GM12878 (cell line): ENCODE data around the gene INCA1. TPM values are rescaled to one million over a fixed set of nuclear protein-coding genes. Genes with fewer than 3 reads are reported as not detected.

Experiments used
- BACH1 ChIP-seq: fragments of 450-650 bp; IDR thresholded peaks from 2 replicates; pipeline ENCODE4 v1.6.1; 2017; ENCODE audit warnings: mild to moderate bottlenecking, borderline replicate concordance
- BHLHE40 ChIP-seq, 2 experiments: fragments of 450-650 bp in 1 of 2; IDR thresholded peaks; 2 replicates each; pipeline ENCODE4 v1.6.1; 2011 to 2017; ENCODE audit warnings: low read depth in 2 of 2, borderline replicate concordance in 1 of 2, improper control_type of control experiment in 1 of 2, low read length in 1 of 2, mild to moderate bottlenecking in 1 of 2
- FOXM1 ChIP-seq: IDR thresholded peaks from 2 replicates; pipeline ENCODE4 v1.6.1; 2012; ENCODE audit warnings: low read depth, mild to moderate bottlenecking, inconsistent platforms, low read length, moderate library complexity
- GABPA ChIP-seq: IDR thresholded peaks from 2 replicates; pipeline ENCODE4 v1.6.1; 2014; ENCODE audit warnings: antibody characterized with exemption, low read depth, mild to moderate bottlenecking, inconsistent platforms
- KDM1A ChIP-seq: fragments of 200-600 bp; sonication (generic); IDR thresholded peaks from 2 replicates; pipeline ENCODE4 v1.6.1; 2016; ENCODE audit warnings: borderline replicate concordance
- LARP7 ChIP-seq: fragments of 450-650 bp; IDR thresholded peaks from 2 replicates; pipeline ENCODE4 v1.6.1; 2017; ENCODE audit warnings: mild to moderate bottlenecking
- MXI1 ChIP-seq: fragments of 150-350 bp; IDR thresholded peaks from 2 replicates; pipeline ENCODE4 v1.6.1; 2011; ENCODE audit warnings: low read depth, mild to moderate bottlenecking, inconsistent platforms, low read length, improper control_type of control experiment
- NR2F1 ChIP-seq: fragments of 450-650 bp; conservative IDR thresholded peaks from 2 replicates; pipeline ENCODE4 v1.6.1; 2017; ENCODE audit warnings: mild to moderate bottlenecking
- NRF1 ChIP-seq: conservative IDR thresholded peaks from 2 replicates; pipeline ENCODE4 v1.6.1; 2011; ENCODE audit warnings: mild to moderate bottlenecking, low read depth, low read length, improper control_type of control experiment
- POLR2AphosphoS5 ChIP-seq: IDR thresholded peaks from 2 replicates; pipeline ENCODE4 v1.6.1; 2011; ENCODE audit warnings: mild to moderate bottlenecking, low read length, inconsistent platforms
- RB1 ChIP-seq: fragments of 450-650 bp; formaldehyde crosslinking; IDR thresholded peaks from 2 replicates; pipeline ENCODE4 v1.6.1; 2017; ENCODE audit warnings: mild to moderate bottlenecking, borderline replicate concordance
- RELA ChIP-seq: fragments of 450-650 bp; IDR thresholded peaks from 2 replicates; pipeline ENCODE4 v1.8.0; 2014; ENCODE audit warnings: borderline replicate concordance; ENCODE audit not compliant: partially characterized antibody
- TARDBP ChIP-seq: IDR thresholded peaks from 2 replicates; pipeline ENCODE4 v1.6.1; 2016; ENCODE audit warnings: borderline replicate concordance
- polyA plus RNA-seq, 11 experiments: library from polyadenylated mRNA; depleted of rRNA in 4 of 11; unstranded in 6 of 11; stranded (reverse) in 5 of 11; fragments of >200 nt; fragmentation: Nextera tagmentation in 4 of 11; fragmentation: Illumina TruSeq in 1 of 11; extraction: Ambion mirVana in 4 of 11; extraction: Trizol in 1 of 11; gene quantifications; 1 replicate in 1 of 11; 2 replicates in 10 of 11; pipeline versions ENCODE4 v1.2.1 to v1.2.3, GENCODE V29; 2011 to 2016; ENCODE audit warnings: inconsistent platforms in 2 of 11, missing spikeins in 2 of 11, low read depth in 1 of 11
- total RNA-seq, 4 experiments: library from RNA; depleted of rRNA in 3 of 4; stranded (reverse); fragments of >200 nt in 3 of 4; fragmentation: Illumina TruSeq in 1 of 4; extraction: Trizol in 1 of 4; gene quantifications; 2 replicates each; pipeline versions ENCODE4 v1.2.1 to v1.2.3, GENCODE V29; 2013 to 2021
- TF ChIP-seq, protein P1 (sequence below): IDR thresholded peaks from 2 replicates; pipeline ENCODE4 v1.6.1; 2012; ENCODE audit warnings: low read depth, low read length, improper control_type of control experiment
- TF ChIP-seq, protein P2 (sequence below): fragments of 450-650 bp; IDR thresholded peaks from 2 replicates; pipeline ENCODE4 v1.6.1; 2017; ENCODE audit warnings: mild to moderate bottlenecking, moderate library complexity
- TF ChIP-seq, protein P3 (sequence below): fragments of 450-650 bp; conservative IDR thresholded peaks from 2 replicates; pipeline ENCODE4 v1.6.1; 2017; ENCODE audit warnings: mild to moderate bottlenecking, moderate library complexity
- TF ChIP-seq, protein P4 (sequence below): fragments of 450-650 bp; IDR thresholded peaks from 2 replicates; pipeline ENCODE4 v1.6.1; 2016; ENCODE audit warnings: mild to moderate bottlenecking

INCA1 gene
- total and polyA plus RNA-seq, 10 of the 15 experiments (the other 5 are each of a cell fraction or from before 2014, with no cell fraction given), result 0.19 to 1.8 (median 0.45) TPM

DNA sequence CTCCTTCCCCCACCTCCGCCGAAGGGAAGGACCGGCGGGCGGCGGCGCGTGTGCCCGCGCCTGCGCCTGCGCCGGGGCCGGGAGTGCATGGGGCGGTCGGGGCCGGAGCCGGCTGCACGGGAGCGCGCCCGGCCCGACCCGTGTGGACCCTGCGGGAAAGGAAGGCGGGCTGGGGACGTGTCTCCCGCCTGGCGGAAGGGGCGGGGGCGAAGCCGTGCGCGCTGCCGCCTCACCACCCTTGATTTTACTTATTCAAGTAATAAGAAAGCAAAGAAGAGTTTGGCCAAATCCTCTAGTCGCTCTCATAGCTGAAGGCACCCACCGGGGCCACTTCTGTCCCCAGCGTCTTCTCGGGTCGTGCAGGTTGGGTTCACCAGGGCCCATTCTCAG is 48.4 kb downstream of the INCA1 start (continued):
- TF ChIP-seq, protein P1, sequence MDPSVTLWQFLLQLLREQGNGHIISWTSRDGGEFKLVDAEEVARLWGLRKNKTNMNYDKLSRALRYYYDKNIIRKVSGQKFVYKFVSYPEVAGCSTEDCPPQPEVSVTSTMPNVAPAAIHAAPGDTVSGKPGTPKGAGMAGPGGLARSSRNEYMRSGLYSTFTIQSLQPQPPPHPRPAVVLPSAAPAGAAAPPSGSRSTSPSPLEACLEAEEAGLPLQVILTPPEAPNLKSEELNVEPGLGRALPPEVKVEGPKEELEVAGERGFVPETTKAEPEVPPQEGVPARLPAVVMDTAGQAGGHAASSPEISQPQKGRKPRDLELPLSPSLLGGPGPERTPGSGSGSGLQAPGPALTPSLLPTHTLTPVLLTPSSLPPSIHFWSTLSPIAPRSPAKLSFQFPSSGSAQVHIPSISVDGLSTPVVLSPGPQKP, result no peak
- TF ChIP-seq MXI1, result 0 out of 2 replicates have a peak, but pooled peaks have one; percentile 14
- TF ChIP-seq, protein P2, sequence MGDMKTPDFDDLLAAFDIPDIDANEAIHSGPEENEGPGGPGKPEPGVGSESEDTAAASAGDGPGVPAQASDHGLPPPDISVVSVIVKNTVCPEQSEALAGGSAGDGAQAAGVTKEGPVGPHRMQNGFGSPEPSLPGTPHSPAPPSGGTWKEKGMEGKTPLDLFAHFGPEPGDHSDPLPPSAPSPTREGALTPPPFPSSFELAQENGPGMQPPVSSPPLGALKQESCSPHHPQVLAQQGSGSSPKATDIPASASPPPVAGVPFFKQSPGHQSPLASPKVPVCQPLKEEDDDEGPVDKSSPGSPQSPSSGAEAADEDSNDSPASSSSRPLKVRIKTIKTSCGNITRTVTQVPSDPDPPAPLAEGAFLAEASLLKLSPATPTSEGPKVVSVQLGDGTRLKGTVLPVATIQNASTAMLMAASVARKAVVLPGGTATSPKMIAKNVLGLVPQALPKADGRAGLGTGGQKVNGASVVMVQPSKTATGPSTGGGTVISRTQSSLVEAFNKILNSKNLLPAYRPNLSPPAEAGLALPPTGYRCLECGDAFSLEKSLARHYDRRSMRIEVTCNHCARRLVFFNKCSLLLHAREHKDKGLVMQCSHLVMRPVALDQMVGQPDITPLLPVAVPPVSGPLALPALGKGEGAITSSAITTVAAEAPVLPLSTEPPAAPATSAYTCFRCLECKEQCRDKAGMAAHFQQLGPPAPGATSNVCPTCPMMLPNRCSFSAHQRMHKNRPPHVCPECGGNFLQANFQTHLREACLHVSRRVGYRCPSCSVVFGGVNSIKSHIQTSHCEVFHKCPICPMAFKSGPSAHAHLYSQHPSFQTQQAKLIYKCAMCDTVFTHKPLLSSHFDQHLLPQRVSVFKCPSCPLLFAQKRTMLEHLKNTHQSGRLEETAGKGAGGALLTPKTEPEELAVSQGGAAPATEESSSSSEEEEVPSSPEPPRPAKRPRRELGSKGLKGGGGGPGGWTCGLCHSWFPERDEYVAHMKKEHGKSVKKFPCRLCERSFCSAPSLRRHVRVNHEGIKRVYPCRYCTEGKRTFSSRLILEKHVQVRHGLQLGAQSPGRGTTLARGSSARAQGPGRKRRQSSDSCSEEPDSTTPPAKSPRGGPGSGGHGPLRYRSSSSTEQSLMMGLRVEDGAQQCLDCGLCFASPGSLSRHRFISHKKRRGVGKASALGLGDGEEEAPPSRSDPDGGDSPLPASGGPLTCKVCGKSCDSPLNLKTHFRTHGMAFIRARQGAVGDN, result no peak
- TF ChIP-seq, protein P3, sequence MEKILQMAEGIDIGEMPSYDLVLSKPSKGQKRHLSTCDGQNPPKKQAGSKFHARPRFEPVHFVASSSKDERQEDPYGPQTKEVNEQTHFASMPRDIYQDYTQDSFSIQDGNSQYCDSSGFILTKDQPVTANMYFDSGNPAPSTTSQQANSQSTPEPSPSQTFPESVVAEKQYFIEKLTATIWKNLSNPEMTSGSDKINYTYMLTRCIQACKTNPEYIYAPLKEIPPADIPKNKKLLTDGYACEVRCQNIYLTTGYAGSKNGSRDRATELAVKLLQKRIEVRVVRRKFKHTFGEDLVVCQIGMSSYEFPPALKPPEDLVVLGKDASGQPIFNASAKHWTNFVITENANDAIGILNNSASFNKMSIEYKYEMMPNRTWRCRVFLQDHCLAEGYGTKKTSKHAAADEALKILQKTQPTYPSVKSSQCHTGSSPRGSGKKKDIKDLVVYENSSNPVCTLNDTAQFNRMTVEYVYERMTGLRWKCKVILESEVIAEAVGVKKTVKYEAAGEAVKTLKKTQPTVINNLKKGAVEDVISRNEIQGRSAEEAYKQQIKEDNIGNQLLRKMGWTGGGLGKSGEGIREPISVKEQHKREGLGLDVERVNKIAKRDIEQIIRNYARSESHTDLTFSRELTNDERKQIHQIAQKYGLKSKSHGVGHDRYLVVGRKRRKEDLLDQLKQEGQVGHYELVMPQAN, result peak; percentile 51
- peak; percentile 22 to 88; a peak in 2 of 4 replicates for TF ChIP-seq BHLHE40 (IDR thresholded peaks at IDR 0.05; ENCODE audit: borderline replicate concordance in 1 of 2, low read depth in 2 of 2, low read length in 1 of 2)
- peak; percentile 14; the same call in 1 of the 2 replicates for TF ChIP-seq TARDBP
- TF ChIP-seq RELA, result peak; percentile 31
- peak; percentile 61 for TF ChIP-seq POLR2AphosphoS5
- TF ChIP-seq FOXM1, result no peak
- TF ChIP-seq NR2F1, result peak; percentile 65; the same call in 1 of the 2 replicates
- TF ChIP-seq BACH1, result peak; percentile 80
- TF ChIP-seq GABPA, result no peak
- TF ChIP-seq LARP7, result peak; percentile 81
- TF ChIP-seq KDM1A, result no peak
- TF ChIP-seq, protein P4, sequence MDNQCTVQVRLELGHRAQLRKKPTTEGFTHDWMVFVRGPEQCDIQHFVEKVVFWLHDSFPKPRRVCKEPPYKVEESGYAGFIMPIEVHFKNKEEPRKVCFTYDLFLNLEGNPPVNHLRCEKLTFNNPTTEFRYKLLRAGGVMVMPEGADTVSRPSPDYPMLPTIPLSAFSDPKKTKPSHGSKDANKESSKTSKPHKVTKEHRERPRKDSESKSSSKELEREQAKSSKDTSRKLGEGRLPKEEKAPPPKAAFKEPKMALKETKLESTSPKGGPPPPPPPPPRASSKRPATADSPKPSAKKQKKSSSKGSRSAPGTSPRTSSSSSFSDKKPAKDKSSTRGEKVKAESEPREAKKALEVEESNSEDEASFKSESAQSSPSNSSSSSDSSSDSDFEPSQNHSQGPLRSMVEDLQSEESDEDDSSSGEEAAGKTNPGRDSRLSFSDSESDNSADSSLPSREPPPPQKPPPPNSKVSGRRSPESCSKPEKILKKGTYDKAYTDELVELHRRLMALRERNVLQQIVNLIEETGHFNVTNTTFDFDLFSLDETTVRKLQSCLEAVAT, result 0 out of 2 replicates have a peak, but pooled peaks have one; percentile 3
- peak; percentile 66 for TF ChIP-seq NRF1
- TF ChIP-seq RB1, result peak; percentile 52; the same call in 1 of the 2 replicates
